Measurements from ENCODE around the gene RALGAPA2. TPM values are rescaled to one million over a fixed set of nuclear protein-coding genes. Genes with fewer than 3 reads are reported as not detected.

The RALGAPA2 gene
- total RNA-seq, 4 donors from 2014 or later = 54.3 to 67.6 (median 60.3) TPM

DNA sequence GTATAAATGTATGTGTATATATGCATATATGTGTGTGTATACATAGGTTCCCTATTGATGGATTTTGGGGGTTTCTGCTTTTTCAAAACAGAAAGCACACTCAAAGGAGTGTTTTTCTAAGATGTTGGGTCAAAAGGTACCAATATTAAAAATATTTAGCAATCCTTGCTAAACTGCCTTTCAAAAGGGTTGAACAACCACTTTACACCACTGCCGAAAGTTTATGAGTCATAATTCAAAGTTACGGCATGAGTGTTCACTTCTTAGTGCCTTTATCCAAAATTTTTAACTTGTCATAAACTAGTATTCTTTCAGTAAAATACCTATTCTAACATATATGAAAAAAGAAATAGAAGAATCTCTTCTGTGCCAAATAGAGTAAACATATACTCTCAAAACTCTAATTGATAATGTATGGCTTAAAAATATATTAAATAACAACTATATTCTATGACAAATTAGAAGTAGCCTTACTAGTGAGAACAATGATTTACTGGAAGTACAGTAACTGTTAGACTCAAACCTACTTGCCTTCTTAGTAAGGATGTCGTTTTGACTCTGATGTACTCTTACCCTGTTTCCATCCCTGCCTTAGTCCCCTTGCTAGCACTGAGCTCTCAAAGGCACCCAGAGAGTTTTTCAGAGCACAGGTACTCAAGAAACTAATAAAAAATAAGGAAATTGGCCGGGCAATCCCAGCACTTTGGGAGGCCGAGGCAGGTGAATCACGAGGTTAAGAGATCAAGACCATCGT, 208.5 kb downstream of the RALGAPA2 start:
- no peaks in the 10 kb centered on the region for H3K27me3 ChIP-seq
- no peak for TF ChIP-seq POLR2A (IDR thresholded peaks at IDR 0.05)
- TF ChIP-seq, protein P1, sequence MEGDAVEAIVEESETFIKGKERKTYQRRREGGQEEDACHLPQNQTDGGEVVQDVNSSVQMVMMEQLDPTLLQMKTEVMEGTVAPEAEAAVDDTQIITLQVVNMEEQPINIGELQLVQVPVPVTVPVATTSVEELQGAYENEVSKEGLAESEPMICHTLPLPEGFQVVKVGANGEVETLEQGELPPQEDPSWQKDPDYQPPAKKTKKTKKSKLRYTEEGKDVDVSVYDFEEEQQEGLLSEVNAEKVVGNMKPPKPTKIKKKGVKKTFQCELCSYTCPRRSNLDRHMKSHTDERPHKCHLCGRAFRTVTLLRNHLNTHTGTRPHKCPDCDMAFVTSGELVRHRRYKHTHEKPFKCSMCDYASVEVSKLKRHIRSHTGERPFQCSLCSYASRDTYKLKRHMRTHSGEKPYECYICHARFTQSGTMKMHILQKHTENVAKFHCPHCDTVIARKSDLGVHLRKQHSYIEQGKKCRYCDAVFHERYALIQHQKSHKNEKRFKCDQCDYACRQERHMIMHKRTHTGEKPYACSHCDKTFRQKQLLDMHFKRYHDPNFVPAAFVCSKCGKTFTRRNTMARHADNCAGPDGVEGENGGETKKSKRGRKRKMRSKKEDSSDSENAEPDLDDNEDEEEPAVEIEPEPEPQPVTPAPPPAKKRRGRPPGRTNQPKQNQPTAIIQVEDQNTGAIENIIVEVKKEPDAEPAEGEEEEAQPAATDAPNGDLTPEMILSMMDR (IDR thresholded peaks at IDR 0.05) = no peak
- H3K9me3 ChIP-seq = no peaks in the 10 kb centered on the region
- peaks cover 0 to 53% (median 0%) of the 10 kb centered on the region in 3 donors for H3K36me3 ChIP-seq
- no peak for DNase-seq
- no peak overlapping the region for H3K4me3 ChIP-seq
- no peaks in the 10 kb centered on the region for H3K4me1 ChIP-seq
- H3K27ac ChIP-seq = no peak overlapping the region

DNA sequence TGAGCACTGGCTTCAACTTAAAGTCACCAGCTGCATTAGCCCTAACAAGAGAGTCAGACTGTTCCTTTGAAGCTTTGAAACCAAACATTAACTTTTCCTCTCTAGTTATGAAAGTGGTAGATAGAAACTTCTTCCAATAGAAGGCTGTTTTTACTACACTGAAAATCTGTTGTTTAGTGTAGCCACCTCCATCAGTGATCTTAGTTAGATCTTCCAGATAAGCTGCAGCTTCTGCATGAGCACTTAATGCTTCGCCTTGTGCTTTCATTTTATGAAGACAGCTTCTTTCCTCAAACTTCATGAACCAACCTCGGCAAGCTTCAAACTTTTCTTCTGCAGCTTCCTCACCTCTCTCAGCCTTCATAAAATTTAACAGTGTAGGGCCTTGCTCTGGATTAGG, 211.3 kb downstream of the RALGAPA2 start:
- H3K27me3 ChIP-seq = no peaks in the 10 kb centered on the region
- H3K4me3 ChIP-seq = no peak overlapping the region
- peaks cover 0 to 54% (median 0%) of the 10 kb centered on the region in 3 donors for H3K36me3 ChIP-seq
- TF ChIP-seq, protein P1 (IDR thresholded peaks at IDR 0.05) = no peak
- no peak for TF ChIP-seq POLR2A (IDR thresholded peaks at IDR 0.05)
- no peaks in the 10 kb centered on the region for H3K4me1 ChIP-seq
- H3K27ac ChIP-seq = no peak overlapping the region
- no peak for DNase-seq
- H3K9me3 ChIP-seq = no peaks in the 10 kb centered on the region

DNA sequence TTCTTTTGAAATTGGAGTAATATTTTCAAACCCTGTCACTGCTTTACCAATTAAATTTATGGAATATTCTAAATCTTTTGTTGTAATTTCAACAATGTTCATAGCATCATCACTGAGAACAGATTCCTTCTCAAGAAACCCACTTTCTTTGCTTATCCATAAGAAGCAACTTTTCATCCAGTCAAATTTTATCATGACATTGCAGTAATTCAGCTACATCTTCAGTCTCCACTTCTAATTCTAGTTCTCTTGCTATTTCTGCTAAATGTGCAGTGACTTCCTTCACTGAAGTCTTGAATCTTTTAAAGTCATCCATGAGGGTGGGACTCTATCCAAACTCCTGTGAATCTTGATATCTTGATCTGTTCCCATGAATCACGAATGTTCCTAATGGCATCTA, 212.1 kb downstream of the RALGAPA2 start:
- TF ChIP-seq, protein P1 (IDR thresholded peaks at IDR 0.05) = no peak
- no peak for TF ChIP-seq POLR2A (IDR thresholded peaks at IDR 0.05)
- H3K36me3 ChIP-seq = peaks cover 0 to 63% (median 0%) of the 10 kb centered on the region in 3 donors
- no peaks in the 10 kb centered on the region for H3K4me1 ChIP-seq
- DNase-seq = no peak
- no peak overlapping the region for H3K27ac ChIP-seq
- H3K9me3 ChIP-seq = no peaks in the 10 kb centered on the region
- no peaks in the 10 kb centered on the region for H3K27me3 ChIP-seq
- H3K4me3 ChIP-seq = no peak overlapping the region

DNA sequence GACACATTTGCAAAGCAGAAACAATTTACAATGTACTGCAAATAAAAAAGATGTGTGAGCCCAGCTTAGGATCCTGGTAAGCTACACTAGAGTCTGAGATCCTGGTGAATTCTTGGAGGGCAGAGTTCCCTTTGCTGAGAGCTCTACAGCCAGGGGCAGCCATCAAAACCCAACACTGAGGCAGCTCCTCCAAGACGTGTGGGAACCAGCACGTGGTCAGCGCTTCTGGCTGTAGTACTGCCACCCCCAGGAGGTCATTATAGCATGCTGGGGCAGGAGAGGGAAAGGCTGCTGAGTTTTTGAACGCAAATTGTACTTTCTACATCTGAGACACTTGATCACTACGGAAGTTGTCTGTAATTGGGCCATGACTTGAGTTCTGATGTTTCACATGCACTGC, 213.0 kb downstream of the RALGAPA2 start:
- H3K4me3 ChIP-seq = no peak overlapping the region
- H3K9me3 ChIP-seq = no peaks in the 10 kb centered on the region
- TF ChIP-seq, protein P1 (IDR thresholded peaks at IDR 0.05) = no peak
- TF ChIP-seq POLR2A (IDR thresholded peaks at IDR 0.05) = no peak
- no peak overlapping the region for H3K27ac ChIP-seq
- H3K4me1 ChIP-seq = no peaks in the 10 kb centered on the region
- DNase-seq = no peak
- H3K36me3 ChIP-seq = peaks cover 0 to 64% (median 0%) of the 10 kb centered on the region in 3 donors
- H3K27me3 ChIP-seq = no peaks in the 10 kb centered on the region

DNA sequence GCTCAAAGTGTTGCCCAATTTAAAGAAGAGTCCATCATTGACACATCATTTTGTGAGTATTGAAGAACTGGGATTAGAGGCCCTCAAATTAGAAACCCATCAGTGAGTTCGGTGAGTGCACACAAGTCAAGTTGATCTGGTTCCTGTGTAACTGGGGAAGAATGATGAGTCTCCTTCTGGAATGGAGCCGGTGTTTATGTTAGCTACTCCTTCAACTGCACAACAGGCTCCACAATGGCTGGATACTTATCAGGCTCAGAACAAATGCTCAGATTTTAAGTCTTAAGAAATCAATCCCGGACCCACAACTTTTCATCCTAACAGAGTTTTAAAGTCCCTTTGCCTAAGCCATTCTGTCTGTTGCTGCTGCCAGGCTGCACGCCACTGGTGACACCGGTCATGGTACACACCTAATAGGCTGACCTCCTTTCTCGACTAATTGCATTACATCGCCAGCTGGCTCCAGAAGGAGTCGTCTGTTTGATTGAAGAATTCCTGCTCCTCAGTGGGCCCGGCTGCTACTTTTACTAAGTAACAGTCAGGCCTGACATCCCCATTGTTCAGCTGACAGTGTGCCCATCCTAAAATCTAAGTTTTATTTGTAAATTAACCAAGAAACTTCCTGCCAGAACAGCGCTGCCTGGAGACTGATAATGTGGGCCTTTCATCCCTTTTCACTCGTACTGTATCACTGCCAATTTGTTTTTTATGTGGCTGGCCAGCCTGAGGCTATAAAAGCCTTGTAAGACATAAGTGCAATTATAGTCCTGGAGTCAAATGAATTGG, 214.2 kb downstream of the RALGAPA2 start:
- Histone ChIP-seq H3K36me3 (peaks cover 0 to 63% (median 0%) of the 10 kb centered on the region in 3 donors), H3K9me3 (no peaks in the 10 kb centered on the region), H3K4me3 (no peak overlapping the region), H3K27ac (no peak overlapping the region), H3K27me3 (no peaks in the 10 kb centered on the region), H3K4me1 (no peaks in the 10 kb centered on the region)
- DNase-seq = no peak
- TF ChIP-seq, protein P1 (IDR thresholded peaks at IDR 0.05) = no peak
- TF ChIP-seq POLR2A (IDR thresholded peaks at IDR 0.05) = no peak

Measured in Peyer's patch (tissue), 4 donors.